ENCODE results near the gene SCMH1. TPM values are rescaled to one million over a fixed set of nuclear protein-coding genes. Genes with fewer than 3 reads are reported as not detected.

The SCMH1 gene
- total RNA-seq, 1 donor from 2014 or later, result 57.6 TPM

DNA sequence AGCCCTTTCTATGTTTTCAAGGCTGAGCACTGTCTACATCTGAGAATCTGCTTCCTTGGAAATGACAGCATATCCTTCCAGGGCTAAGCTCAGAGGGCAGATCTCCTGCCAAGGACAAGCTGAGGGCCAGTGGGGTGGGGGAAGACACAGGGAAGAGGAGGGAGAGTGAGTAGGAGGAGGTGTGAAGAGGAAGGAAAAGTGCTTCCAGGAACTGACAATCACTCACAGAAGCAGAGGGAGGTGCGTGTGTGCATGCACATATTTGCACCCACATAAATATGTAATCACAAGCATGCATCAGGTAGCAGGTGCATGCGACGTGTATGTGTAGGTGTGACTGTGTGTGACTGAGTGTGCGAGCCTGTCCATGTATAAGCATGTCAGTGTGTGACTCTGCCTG is 43.7 kb upstream of the SCMH1 start:
- Mint-ChIP-seq H3K27ac (no peak overlapping the region), H3K27me3 (peaks cover 33% of the 10 kb centered on the region), H3K4me3 (ENCODE audit: low read depth) (no peak overlapping the region), H3K9me3 (ENCODE audit: low read depth) (no peaks in the 10 kb centered on the region), H3K4me1 (ENCODE audit: low read depth) (no peaks in the 10 kb centered on the region), H3K36me3 (ENCODE audit: insufficient read depth) (no peaks in the 10 kb centered on the region)
- TF ChIP-seq, protein P1, sequence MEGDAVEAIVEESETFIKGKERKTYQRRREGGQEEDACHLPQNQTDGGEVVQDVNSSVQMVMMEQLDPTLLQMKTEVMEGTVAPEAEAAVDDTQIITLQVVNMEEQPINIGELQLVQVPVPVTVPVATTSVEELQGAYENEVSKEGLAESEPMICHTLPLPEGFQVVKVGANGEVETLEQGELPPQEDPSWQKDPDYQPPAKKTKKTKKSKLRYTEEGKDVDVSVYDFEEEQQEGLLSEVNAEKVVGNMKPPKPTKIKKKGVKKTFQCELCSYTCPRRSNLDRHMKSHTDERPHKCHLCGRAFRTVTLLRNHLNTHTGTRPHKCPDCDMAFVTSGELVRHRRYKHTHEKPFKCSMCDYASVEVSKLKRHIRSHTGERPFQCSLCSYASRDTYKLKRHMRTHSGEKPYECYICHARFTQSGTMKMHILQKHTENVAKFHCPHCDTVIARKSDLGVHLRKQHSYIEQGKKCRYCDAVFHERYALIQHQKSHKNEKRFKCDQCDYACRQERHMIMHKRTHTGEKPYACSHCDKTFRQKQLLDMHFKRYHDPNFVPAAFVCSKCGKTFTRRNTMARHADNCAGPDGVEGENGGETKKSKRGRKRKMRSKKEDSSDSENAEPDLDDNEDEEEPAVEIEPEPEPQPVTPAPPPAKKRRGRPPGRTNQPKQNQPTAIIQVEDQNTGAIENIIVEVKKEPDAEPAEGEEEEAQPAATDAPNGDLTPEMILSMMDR (IDR thresholded peaks at IDR 0.05; ENCODE audit: unreplicated experiment), result no peak
- no peak for DNase-seq (ENCODE audit: low spot score, unreplicated experiment)

DNA sequence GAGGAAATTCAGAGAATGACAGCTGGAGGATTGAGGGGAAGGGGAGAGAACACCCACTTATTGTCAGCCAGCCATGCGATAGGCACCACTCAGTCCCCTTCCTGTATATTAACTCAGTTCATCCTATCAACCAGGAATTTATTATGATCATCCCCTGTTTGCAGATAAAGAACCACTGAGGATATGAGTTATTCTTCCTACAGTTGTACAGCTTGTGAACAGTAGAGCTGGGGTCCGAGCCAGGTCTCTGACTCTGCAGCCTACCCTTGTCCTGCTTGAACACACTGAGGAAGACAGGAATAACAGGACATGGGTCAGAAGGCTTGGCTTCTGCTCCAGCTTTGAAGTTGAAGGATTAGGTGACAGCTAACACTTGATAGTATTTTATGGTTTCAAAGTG is 42.0 kb upstream of the SCMH1 start:
- no peak overlapping the region for H3K27ac Mint-ChIP-seq

DNA sequence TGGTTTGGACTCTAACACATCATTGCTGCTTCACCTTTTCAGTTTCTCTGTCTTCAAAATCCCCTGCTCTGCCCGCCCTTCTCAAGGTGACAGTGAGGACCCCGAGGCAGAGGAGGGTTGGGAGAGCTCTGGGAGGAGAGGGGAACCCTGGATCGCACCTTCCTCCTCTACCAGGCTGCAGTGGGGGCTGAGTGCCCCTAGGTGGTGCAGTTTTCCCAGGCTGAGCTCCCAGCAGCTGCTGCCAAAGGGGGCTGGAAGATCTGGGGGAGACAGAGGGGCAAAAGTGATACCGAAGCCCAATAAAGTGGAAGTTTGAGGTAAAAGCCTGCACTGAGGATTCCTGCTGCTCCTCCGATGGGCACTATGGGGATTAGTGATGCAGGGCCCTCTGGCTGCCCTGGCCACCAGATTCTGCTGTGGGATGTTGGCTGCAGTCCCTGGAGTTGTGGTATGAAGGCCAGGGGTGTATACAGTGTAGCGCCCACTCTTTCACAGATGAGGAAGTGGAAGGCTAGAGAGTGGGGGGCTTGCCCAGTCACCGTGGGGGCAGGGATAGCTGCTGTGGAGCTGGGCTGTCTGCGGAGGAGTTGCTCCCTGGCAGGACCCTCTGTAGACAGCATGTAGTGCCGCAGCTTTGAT is 40.7 kb upstream of the SCMH1 start:
- Mint-ChIP-seq H3K27me3 (peaks cover 31% of the 10 kb centered on the region), H3K27ac (no peak overlapping the region), H3K36me3 (ENCODE audit: insufficient read depth) (no peaks in the 10 kb centered on the region), H3K4me3 (ENCODE audit: low read depth) (no peak overlapping the region), H3K9me3 (ENCODE audit: low read depth) (no peaks in the 10 kb centered on the region), H3K4me1 (ENCODE audit: low read depth) (no peaks in the 10 kb centered on the region)
- peak; percentile 39 for DNase-seq (ENCODE audit: low spot score, unreplicated experiment)
- TF ChIP-seq, protein P1 (IDR thresholded peaks at IDR 0.05; ENCODE audit: unreplicated experiment), result peak; percentile 82

More for the DNA sequence above, 42.0 kb upstream of the SCMH1 start:
- H3K9me3 Mint-ChIP-seq (ENCODE audit: low read depth), result no peaks in the 10 kb centered on the region
- no peak overlapping the region for H3K4me3 Mint-ChIP-seq (ENCODE audit: low read depth)
- no peak for DNase-seq (ENCODE audit: low spot score, unreplicated experiment)
- H3K36me3 Mint-ChIP-seq (ENCODE audit: insufficient read depth), result no peaks in the 10 kb centered on the region
- TF ChIP-seq, protein P1 (IDR thresholded peaks at IDR 0.05; ENCODE audit: unreplicated experiment), result no peak
- H3K27me3 Mint-ChIP-seq, result peaks cover 30% of the 10 kb centered on the region
- no peaks in the 10 kb centered on the region for H3K4me1 Mint-ChIP-seq (ENCODE audit: low read depth)

DNA sequence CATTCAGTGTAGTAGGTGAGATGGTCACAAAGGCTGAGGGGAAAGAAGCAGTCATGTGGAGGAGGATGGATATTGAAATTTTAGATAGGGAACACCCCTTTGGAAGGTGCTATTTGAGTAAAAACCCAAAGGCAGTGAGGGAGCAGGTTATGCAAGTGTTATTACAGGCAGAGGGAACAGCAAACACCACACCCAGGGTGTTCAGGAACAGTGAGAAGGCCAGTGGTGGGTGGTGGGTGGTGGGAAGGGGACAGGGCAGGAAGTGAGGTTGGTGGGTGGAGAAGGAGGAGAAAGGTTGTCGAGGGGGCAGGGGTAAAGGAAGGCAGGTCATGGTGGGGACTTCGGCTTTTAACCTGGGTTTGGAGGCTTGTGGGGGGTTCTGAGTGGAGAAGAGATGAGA is 39.2 kb upstream of the SCMH1 start:
- TF ChIP-seq, protein P1 (IDR thresholded peaks at IDR 0.05; ENCODE audit: unreplicated experiment), result no peak
- H3K27me3 Mint-ChIP-seq, result peaks cover 29% of the 10 kb centered on the region
- no peak for DNase-seq (ENCODE audit: low spot score, unreplicated experiment)
- H3K27ac Mint-ChIP-seq, result peak overlapping the region; percentile 11
- peaks cover 2% of the 10 kb centered on the region for H3K4me1 Mint-ChIP-seq (ENCODE audit: low read depth)
- no peak overlapping the region for H3K4me3 Mint-ChIP-seq (ENCODE audit: low read depth)
- H3K9me3 Mint-ChIP-seq (ENCODE audit: low read depth), result no peaks in the 10 kb centered on the region
- H3K36me3 Mint-ChIP-seq (ENCODE audit: insufficient read depth), result no peaks in the 10 kb centered on the region

DNA sequence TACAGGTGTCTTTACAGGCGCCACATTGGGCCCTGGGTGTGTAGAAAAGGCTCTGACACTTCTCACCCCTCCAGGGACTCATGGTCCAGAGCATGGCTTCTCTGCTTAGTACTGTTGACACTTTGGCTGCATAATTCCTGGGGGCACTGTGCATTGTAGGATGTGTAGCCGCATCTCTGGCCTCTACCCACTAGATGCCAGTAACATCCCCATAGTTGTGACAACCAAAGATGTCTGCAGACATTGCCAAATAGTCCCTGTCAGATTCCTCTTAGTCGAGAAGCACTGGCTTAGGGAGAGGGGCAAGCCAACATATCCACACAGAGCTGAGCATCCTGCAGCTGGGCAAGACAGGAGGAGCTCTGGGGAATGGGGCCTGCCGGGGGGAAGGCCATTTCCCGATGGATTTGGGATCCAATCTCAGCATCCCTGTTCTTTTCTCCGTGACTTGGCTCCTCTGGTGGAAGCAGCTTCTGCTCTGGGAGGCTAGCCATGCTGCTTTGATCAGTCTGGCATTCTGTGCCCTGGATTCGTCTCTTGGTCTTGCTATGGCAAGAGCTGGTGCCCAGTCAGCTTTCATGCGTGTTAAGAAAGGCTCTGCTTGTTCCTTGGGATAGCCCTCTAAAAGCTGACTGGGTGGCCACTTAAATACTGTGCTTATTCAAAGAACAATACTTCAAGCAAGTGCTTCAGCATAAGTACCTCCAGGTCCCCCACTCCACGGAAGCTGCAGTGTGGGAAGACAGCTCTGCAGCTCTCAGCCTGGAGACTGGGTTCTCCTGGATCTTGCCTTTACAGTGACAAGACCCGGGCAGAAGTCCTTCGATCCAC is 38.3 kb upstream of the SCMH1 start:
- Mint-ChIP-seq H3K4me3 (ENCODE audit: low read depth) (no peak overlapping the region), H3K36me3 (ENCODE audit: insufficient read depth) (no peaks in the 10 kb centered on the region), H3K4me1 (ENCODE audit: low read depth) (peaks cover 2% of the 10 kb centered on the region), H3K27ac (no peak overlapping the region), H3K27me3 (peaks cover 26% of the 10 kb centered on the region), H3K9me3 (ENCODE audit: low read depth) (no peaks in the 10 kb centered on the region)
- TF ChIP-seq, protein P1 (IDR thresholded peaks at IDR 0.05; ENCODE audit: unreplicated experiment), result no peak
- DNase-seq (ENCODE audit: low spot score, unreplicated experiment), result no peak
